ENCODE data around the gene HIBCH. TPM values are rescaled to one million over a fixed set of nuclear protein-coding genes. Genes with fewer than 3 reads are reported as not detected.

Gene HIBCH
- polyA plus RNA-seq, 1 experiment: 5.2 TPM

- ChIA-PET CTCF (interaction anchor here (0.5 to 0.6 kb wide), 2 partner anchors 35 to 39 kb away, joined by 3 to 5 read pairs; no protein-coding TSS in a partner anchor), POLR2A (no interaction called here)
- TF ChIP-seq, protein P1, sequence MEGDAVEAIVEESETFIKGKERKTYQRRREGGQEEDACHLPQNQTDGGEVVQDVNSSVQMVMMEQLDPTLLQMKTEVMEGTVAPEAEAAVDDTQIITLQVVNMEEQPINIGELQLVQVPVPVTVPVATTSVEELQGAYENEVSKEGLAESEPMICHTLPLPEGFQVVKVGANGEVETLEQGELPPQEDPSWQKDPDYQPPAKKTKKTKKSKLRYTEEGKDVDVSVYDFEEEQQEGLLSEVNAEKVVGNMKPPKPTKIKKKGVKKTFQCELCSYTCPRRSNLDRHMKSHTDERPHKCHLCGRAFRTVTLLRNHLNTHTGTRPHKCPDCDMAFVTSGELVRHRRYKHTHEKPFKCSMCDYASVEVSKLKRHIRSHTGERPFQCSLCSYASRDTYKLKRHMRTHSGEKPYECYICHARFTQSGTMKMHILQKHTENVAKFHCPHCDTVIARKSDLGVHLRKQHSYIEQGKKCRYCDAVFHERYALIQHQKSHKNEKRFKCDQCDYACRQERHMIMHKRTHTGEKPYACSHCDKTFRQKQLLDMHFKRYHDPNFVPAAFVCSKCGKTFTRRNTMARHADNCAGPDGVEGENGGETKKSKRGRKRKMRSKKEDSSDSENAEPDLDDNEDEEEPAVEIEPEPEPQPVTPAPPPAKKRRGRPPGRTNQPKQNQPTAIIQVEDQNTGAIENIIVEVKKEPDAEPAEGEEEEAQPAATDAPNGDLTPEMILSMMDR (IDR thresholded peaks at IDR 0.05; ENCODE audit: insufficient read depth, low read depth, low read length): no peak
- Histone ChIP-seq H3K36me3 (ENCODE audit: control insufficient read depth, insufficient read depth, low read length) (0 out of 2 replicates have a peak, but pooled peaks cover 1% of the 10 kb centered on the region), H3K4me3 (ENCODE audit: low read depth, low read length) (no peak overlapping the region), H3K27me3 (ENCODE audit: control insufficient read depth, insufficient read depth, low read length) (no peaks in the 10 kb centered on the region)
- no peak for DNase-seq (ENCODE audit: low read depth)
Measured at GRCh38 chr2:190311893-190312634, 7.6 kb downstream of the HIBCH start.

GRCh38 chr2:190308031-190308430 lies 11.6 kb downstream of the HIBCH start:
- TF ChIP-seq, protein P1 (IDR thresholded peaks at IDR 0.05; ENCODE audit: insufficient read depth, low read depth, low read length): no peak
- Histone ChIP-seq H3K27me3 (ENCODE audit: control insufficient read depth, insufficient read depth, low read length) (no peaks in the 10 kb centered on the region), H3K4me3 (ENCODE audit: low read depth, low read length) (no peak overlapping the region), H3K36me3 (ENCODE audit: control insufficient read depth, insufficient read depth, low read length) (peaks cover 1% of the 10 kb centered on the region; the same call in 1 of the 2 replicates)
- ChIA-PET CTCF (no interaction called here), POLR2A (no interaction called here)
- DNase-seq (ENCODE audit: low read depth): no peak

GRCh38 chr2:190304404-190304803 lies 15.2 kb downstream of the HIBCH start:
- ChIA-PET POLR2A (no interaction called here), CTCF (no interaction called here)
- DNase-seq (ENCODE audit: low read depth): no peak
- Histone ChIP-seq H3K27me3 (ENCODE audit: control insufficient read depth, insufficient read depth, low read length) (no peaks in the 10 kb centered on the region), H3K36me3 (ENCODE audit: control insufficient read depth, insufficient read depth, low read length) (no peaks in the 10 kb centered on the region; the same call in 1 of the 2 replicates), H3K4me3 (ENCODE audit: low read depth, low read length) (no peak overlapping the region)
- TF ChIP-seq, protein P1 (IDR thresholded peaks at IDR 0.05; ENCODE audit: insufficient read depth, low read depth, low read length): no peak

- TF ChIP-seq, protein P1 (IDR thresholded peaks at IDR 0.05; ENCODE audit: insufficient read depth, low read depth, low read length): no peak
- ChIA-PET CTCF (no interaction called here), POLR2A (no interaction called here)
- DNase-seq (ENCODE audit: low read depth): no peak
- H3K36me3 ChIP-seq (ENCODE audit: control insufficient read depth, insufficient read depth, low read length): no peaks in the 10 kb centered on the region; the same call in 1 of the 2 replicates
- no peak overlapping the region for H3K4me3 ChIP-seq (ENCODE audit: low read depth, low read length)
- no peaks in the 10 kb centered on the region for H3K27me3 ChIP-seq (ENCODE audit: control insufficient read depth, insufficient read depth, low read length)
Measured at GRCh38 chr2:190303647-190304046, 16.0 kb downstream of the HIBCH start.

GRCh38 chr2:190302052-190302451 lies 17.6 kb downstream of the HIBCH start:
- H3K36me3 ChIP-seq (ENCODE audit: control insufficient read depth, insufficient read depth, low read length): no peaks in the 10 kb centered on the region; the same call in 1 of the 2 replicates
- H3K4me3 ChIP-seq (ENCODE audit: low read depth, low read length): no peak overlapping the region
- ChIA-PET POLR2A (interaction anchor here (0.6 kb wide), 1 partner anchor 445 kb away, joined by 3 read pairs; no protein-coding TSS in a partner anchor), CTCF (interaction anchor here (0.6 kb wide), 2 partner anchors 15 to 18 kb away, joined by 3 read pairs; no protein-coding TSS in a partner anchor)
- no peaks in the 10 kb centered on the region for H3K27me3 ChIP-seq (ENCODE audit: control insufficient read depth, insufficient read depth, low read length)
- no peak for DNase-seq (ENCODE audit: low read depth)
- TF ChIP-seq, protein P1 (IDR thresholded peaks at IDR 0.05; ENCODE audit: insufficient read depth, low read depth, low read length): no peak
